Metanephros (tissue), 1 donor: Measurements from ENCODE around the gene NFXL1. TPM values are rescaled to one million over a fixed set of nuclear protein-coding genes. Genes with fewer than 3 reads are reported as not detected.

Experiments used
- total RNA-seq: library from RNA; depleted of rRNA; stranded (reverse); fragments of >200 nt; gene quantifications from one replicate; pipeline ENCODE4 v1.2.3, GENCODE V29; 2014

The NFXL1 gene
- total RNA-seq = 20.8 TPM

GRCh38 chr4:47914220-47914925 lies at the start of gene NFXL1:
NFXL1 (minus strand) TSS chr4:47914583; CDS start chr4:47914203, 380 bp downstream.

GRCh38 chr4:47837908-47838294 lies 76.5 kb downstream of the NFXL1 start, which contains the start of gene CORIN:
CORIN (minus strand) TSS chr4:47838067; CDS start chr4:47837949, 118 bp downstream.

Other genes starting within 250 kb of the NFXL1 start
- gene CORIN, start 76.5 kb downstream of the NFXL1 start, total RNA-seq = 5.8 TPM
- 10.3 TPM for gene CNGA1, start 102.1 kb upstream of the NFXL1 start, total RNA-seq
- gene NIPAL1, start 102.2 kb upstream of the NFXL1 start, total RNA-seq = 6.8 TPM
- 4.0 TPM for gene TXK, start 219.7 kb upstream of the NFXL1 start, total RNA-seq